IgD-negative memory B cell (primary cell): ENCODE results near the gene HOXC10. TPM values are rescaled to one million over a fixed set of nuclear protein-coding genes. Genes with fewer than 3 reads are reported as not detected.

Experiments
- H3K27ac Mint-ChIP-seq, 3 donors: one replicate each; pipeline ENCODE4 v1.8.0; 2020 to 2022; ENCODE audit warnings: mild to moderate bottlenecking in 3 of 3, mixed read lengths in 3 of 3, moderate library complexity in 1 of 3
- H3K27me3 Mint-ChIP-seq: one replicate; pipeline ENCODE4 v1.8.0; 2021; ENCODE audit warnings: mixed read lengths
- H3K36me3 Mint-ChIP-seq: one replicate; pipeline ENCODE4 v1.8.0; 2020; ENCODE audit warnings: mild to moderate bottlenecking, mixed read lengths
- H3K4me1 Mint-ChIP-seq, 3 donors: one replicate each; pipeline ENCODE4 v1.8.0; 2020 to 2022; ENCODE audit warnings: mixed read lengths in 3 of 3, mild to moderate bottlenecking in 1 of 3
- H3K4me3 Mint-ChIP-seq, 4 donors: one replicate each; pipeline ENCODE4 v1.8.0; 2020 to 2022; ENCODE audit warnings: mild to moderate bottlenecking in 4 of 4, mixed read lengths in 4 of 4, moderate library complexity in 3 of 4
- H3K9me3 Mint-ChIP-seq, 3 donors: one replicate each; pipeline ENCODE4 v1.8.0; 2020 to 2021; ENCODE audit warnings: mixed read lengths in 3 of 3, mild to moderate bottlenecking in 1 of 3
- polyA plus RNA-seq: library from polyadenylated mRNA; unstranded; fragments of 300-500 nt; fragmentation: Illumina TruSeq; gene quantifications from one replicate; pipeline ENCODE4 v1.2.3, GENCODE V29; 2021

HOXC10 gene
- polyA plus RNA-seq, 1 donor from 2014 or later, result not detected

DNA sequence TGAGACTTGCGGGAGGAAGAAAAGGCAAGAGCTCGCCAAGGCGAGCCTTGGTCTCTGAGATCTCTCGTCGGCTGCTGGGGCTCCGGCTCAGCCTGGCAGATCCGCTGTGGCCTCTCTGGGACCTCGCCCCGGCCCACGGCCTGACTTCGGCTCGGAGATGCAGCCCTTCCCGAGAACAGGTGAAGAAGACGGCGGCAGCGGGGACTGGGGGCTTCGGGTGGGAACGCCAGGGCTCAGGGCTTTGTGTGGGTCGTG is 9.0 kb downstream of the HOXC10 start:
- Mint-ChIP-seq H3K9me3 (peaks cover 0 to 10% (median 0%) of the 10 kb centered on the region in 3 donors), H3K27me3 (peaks cover 76% of the 10 kb centered on the region), H3K4me1 (peaks cover 15 to 30% (median 26%) of the 10 kb centered on the region in 3 donors), H3K27ac (peak overlapping the region; percentile 81 to 96 (median 91)), H3K4me3 (peak overlapping the region in 3 of 4 donors; percentile 54 to 95 (median 67)), H3K36me3 (peaks cover 1% of the 10 kb centered on the region)

- Mint-ChIP-seq H3K9me3 (peaks cover 0 to 10% (median 0%) of the 10 kb centered on the region in 3 donors), H3K4me1 (peaks cover 10 to 25% (median 21%) of the 10 kb centered on the region in 3 donors), H3K4me3 (peak overlapping the region; percentile 72 to 95 (median 88)), H3K27me3 (peaks cover 72% of the 10 kb centered on the region), H3K27ac (peak overlapping the region; percentile 81 to 96 (median 91)), H3K36me3 (peaks cover 1% of the 10 kb centered on the region)
Observed at GRCh38 chr12:53994264-53995001, 9.5 kb downstream of the HOXC10 start.

DNA sequence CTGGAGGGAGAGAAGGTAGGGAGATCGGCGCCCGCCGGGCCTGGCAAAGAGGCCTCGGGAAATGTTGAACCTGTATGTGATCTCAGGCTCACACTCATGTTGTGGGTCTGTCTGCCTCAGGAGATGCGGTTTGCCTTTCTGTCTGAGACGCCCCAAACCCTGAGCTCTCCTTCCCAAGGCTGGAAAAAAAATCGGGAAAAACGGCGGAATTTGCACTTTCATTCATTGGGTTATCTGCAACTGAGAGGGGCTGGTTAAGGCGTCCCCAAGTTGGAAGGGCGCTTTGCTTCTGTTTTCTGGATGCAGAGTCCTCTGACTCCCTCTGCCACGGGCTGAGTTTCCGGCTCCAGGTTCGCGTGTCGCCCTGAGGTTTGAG is 10.0 kb downstream of the HOXC10 start:
- Mint-ChIP-seq H3K4me1 (peaks cover 7 to 21% (median 16%) of the 10 kb centered on the region in 3 donors), H3K27ac (peak overlapping the region in 1 of 3 donors; percentile 81), H3K27me3 (peaks cover 68% of the 10 kb centered on the region), H3K4me3 (peak overlapping the region; percentile 72 to 88 (median 86)), H3K36me3 (peaks cover 1% of the 10 kb centered on the region), H3K9me3 (peaks cover 0 to 6% (median 0%) of the 10 kb centered on the region in 3 donors)

DNA sequence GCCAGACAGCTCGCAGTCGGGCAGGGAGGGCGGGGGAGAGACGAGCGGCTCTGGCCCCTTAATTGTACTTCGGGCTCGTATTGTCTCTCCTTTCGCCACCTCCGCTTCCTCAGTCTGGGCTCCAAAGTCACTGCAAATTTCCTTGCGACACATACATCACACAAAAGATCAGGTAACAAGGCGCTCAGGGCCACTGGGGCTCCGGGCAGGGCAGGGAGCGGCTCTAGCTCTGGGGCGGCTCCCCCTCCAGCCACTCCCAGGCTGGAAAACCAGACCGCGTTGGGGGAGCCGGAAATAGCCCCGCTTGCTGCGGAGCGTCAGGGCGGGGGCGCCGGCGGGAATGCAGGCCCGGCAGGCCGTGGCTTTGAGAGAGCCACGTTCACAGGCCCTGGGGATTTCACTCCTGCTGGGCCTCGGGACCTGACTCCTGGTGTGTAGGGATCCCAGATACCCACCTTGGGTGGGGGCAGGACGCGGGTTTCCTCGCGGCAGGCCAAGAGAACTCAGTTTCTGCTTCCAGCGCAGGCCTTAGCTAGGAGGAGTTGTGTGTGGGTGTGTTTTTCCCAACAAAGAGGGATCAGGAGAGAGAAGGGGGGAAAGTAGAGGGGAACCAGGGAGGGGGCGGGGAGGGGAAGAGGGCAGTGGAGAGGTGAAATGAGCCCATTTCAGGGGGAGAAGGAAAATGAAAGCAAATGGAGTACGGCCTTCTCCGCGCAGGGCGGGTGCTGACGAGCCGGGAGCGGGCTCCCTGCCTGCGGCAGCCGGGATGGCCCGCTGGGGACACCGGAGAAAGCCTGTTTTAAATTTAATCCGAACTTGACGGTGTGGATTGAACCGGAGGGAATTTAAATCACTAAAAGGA is 10.7 kb downstream of the HOXC10 start:
- Mint-ChIP-seq H3K27me3 (peaks cover 65% of the 10 kb centered on the region), H3K9me3 (peaks cover 0 to 6% (median 0%) of the 10 kb centered on the region in 3 donors), H3K4me3 (peak overlapping the region; percentile 72 to 88 (median 86)), H3K4me1 (peaks cover 7 to 21% (median 16%) of the 10 kb centered on the region in 3 donors), H3K36me3 (peaks cover 1% of the 10 kb centered on the region), H3K27ac (peak overlapping the region in 2 of 3 donors; percentile 54 to 81)

DNA sequence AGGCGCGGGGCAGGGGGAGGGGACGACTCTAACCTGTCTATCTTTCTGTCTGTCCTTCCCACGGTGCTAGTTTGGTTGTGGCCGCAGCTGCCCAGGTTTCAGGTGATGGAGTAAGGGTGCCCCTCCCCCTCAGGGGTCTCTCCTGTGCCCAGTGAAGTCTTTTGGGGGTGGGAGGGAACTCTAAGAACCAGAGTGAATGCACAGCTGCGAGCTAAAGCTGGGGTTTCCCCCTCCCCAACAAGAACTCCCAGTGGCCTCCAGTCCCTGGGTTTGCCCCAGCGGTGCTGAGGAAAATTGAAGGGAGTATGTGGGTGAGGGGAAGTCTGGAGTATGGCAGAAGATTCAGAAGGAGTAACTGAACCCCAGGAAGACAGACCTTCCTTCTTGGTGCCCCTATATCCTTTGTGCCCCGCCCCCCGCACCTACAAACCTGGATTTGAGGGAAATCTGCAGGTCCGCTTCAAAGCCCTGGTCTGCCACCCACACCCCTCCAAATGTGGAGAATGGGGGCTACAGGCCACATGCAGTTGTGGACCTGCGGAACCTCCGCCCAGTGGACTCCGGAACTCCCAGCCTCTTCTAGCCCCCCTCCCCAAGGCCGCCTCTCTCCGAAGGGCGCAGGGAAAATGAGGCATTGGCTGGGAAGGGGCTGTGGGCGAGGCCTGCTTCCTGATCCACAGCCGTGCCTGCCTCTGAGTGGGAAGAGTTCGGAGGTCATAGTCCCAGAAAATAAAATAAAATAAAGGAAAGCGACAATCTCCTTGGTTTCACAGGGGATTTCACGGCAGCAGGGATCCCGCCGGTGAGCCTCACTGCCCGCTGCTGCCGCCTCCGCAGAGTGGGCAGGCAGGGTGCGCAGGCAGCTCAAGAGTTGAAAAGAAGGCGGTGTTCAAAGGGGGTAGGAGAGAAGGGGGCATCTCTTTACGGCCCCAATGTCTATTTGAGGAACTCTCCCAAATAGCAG is 11.6 kb downstream of the HOXC10 start:
- H3K27me3 Mint-ChIP-seq, result peaks cover 64% of the 10 kb centered on the region
- peak overlapping the region; percentile 46 to 81 (median 54) for H3K27ac Mint-ChIP-seq
- H3K4me3 Mint-ChIP-seq, result peak overlapping the region; percentile 72 to 88 (median 86)
- peaks cover 1% of the 10 kb centered on the region for H3K36me3 Mint-ChIP-seq
- H3K9me3 Mint-ChIP-seq, result peaks cover 0 to 6% (median 0%) of the 10 kb centered on the region in 3 donors
- H3K4me1 Mint-ChIP-seq, result peaks cover 7 to 21% (median 16%) of the 10 kb centered on the region in 3 donors

DNA sequence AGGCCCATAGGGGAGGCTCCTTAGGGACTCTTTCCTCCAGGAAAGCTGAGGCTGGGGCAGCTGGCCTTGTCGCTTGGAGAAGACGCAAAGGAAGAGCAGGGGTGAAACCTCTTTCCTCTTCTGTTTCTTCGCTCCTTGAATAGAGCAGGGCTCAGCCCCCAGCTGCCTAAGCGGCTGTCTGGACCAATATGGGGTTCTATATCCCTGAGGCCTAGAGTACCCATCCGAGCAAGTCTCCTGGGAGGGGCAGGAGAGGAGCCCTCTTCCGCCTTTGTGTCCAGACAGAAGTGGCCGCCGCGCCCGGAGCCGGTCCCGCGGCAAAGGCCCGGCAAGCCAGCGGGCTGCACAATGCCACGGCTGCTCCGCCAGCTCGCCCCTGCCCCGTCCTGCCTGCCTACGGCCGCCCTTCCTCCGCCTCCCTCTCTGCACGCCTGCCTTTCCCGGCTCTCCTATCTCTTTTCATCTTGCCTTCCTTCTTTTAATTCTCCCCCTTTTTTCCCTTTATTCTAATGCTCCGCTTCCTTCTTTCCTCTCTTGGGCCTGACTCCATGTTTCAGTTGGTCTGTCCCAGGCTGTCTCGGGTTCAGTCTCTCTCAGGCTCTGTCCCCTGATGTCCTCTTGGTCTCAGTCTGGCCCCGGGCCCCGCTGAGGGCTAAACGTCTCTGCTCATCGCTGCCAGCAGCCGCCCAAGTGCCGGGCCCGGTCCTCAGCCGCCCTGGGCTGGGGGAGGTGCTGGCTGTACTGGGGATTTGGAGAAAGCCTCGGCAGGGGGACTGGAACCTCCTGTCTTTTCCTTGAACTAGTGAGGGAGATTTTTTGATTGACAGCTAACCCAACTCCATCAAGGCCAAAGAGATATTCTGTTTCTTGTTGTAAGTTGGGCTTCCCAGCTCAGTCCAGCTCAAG is 12.5 kb downstream of the HOXC10 start:
- Mint-ChIP-seq H3K27me3 (peaks cover 65% of the 10 kb centered on the region), H3K4me3 (peak overlapping the region; percentile 18 to 88 (median 60)), H3K4me1 (peaks cover 7 to 21% (median 16%) of the 10 kb centered on the region in 3 donors), H3K27ac (peak overlapping the region in 2 of 3 donors; percentile 81 to 82), H3K9me3 (peaks cover 0 to 6% (median 0%) of the 10 kb centered on the region in 3 donors), H3K36me3 (peaks cover 1% of the 10 kb centered on the region)

GRCh38 chr12:53998110-53998899 is 13.4 kb downstream of the HOXC10 start:
- peaks cover 1% of the 10 kb centered on the region for H3K36me3 Mint-ChIP-seq
- peaks cover 69% of the 10 kb centered on the region for H3K27me3 Mint-ChIP-seq
- H3K4me1 Mint-ChIP-seq, result peaks cover 7 to 20% (median 16%) of the 10 kb centered on the region in 3 donors
- peak overlapping the region; percentile 46 to 81 (median 62) for H3K27ac Mint-ChIP-seq
- peak overlapping the region; percentile 6 to 88 (median 20) for H3K4me3 Mint-ChIP-seq
- H3K9me3 Mint-ChIP-seq, result peaks cover 0 to 6% (median 0%) of the 10 kb centered on the region in 3 donors

DNA sequence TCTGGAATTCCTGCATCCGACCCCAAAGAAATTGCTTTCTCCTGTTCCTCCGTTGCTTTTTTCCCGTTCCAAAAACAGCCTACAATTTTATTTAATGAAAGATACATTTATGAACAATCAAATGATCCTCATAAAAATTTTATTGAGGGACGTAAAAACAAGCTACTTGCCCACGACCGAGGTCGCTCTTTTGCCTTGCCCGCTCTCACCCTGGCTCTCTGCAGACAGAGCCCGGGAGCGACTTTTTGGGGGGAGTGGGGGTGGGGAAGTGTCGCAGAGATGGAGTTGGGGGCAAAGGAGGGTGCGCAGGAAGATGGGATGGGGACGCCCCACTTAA is 13.9 kb downstream of the HOXC10 start:
- Mint-ChIP-seq H3K27me3 (peaks cover 69% of the 10 kb centered on the region), H3K36me3 (peaks cover 1% of the 10 kb centered on the region), H3K4me1 (peaks cover 7 to 15% (median 14%) of the 10 kb centered on the region in 3 donors), H3K4me3 (peak overlapping the region in 3 of 4 donors; percentile 6 to 88 (median 22)), H3K9me3 (peaks cover 0 to 2% (median 0%) of the 10 kb centered on the region in 3 donors), H3K27ac (peak overlapping the region; percentile 46 to 81 (median 62))

- peak overlapping the region in 3 of 4 donors; percentile 28 to 88 (median 52) for H3K4me3 Mint-ChIP-seq
- H3K9me3 Mint-ChIP-seq, result no peaks in the 10 kb centered on the region
- H3K36me3 Mint-ChIP-seq, result peaks cover 1% of the 10 kb centered on the region
- peak overlapping the region; percentile 59 to 81 (median 62) for H3K27ac Mint-ChIP-seq
- peaks cover 69% of the 10 kb centered on the region for H3K27me3 Mint-ChIP-seq
- peaks cover 3 to 13% (median 11%) of the 10 kb centered on the region in 3 donors for H3K4me1 Mint-ChIP-seq
Observed at GRCh38 chr12:53999559-54000115, 14.7 kb downstream of the HOXC10 start.

DNA sequence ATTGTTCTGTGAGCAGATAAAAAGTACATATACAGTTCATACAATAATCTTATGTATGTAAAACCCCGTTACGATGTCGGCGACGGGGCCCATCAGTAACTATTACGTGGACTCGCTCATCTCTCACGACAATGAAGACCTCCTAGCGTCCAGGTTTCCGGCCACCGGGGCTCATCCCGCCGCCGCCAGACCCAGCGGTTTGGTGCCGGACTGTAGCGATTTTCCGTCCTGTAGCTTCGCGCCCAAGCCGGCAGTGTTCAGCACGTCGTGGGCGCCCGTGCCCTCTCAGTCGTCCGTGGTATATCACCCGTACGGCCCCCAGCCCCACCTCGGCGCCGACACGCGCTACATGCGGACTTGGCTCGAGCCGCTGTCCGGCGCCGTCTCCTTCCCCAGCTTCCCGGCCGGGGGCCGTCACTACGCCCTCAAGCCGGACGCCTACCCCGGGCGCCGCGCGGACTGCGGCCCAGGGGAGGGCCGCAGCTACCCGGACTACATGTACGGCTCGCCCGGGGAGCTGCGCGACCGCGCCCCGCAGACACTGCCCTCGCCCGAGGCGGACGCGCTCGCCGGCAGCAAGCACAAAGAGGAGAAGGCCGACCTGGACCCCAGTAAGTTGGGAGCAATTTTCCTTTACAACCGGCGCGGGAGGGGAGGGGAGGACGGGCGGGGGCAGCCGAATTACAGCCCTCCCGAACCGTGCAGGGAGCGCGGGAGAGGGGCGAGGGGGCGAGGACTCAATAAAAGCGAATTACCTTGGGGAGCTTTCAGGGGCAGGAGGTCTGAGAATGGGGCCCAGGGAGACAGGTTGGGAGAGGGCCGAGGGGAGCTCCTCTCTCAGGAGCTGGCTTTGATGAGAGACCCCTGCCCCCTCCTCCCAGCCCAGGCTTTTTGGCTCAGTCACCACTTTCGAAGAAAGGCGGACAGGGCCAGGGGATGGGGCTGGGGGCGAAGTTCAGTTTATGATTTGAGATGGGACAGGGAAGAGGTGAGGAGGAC is 15.5 kb downstream of the HOXC10 start, which contains the start of gene HOXC9:
TSS of gene HOXC9 (plus strand) at position 46 of the 999 bp plus-strand sequence. CDS start at position 74, 28 bp downstream.
- H3K27ac Mint-ChIP-seq, result peak within 1 kb of the TSS; percentile 59 to 81 (median 62)
- peaks cover 66% of the 10 kb centered on the region for H3K27me3 Mint-ChIP-seq
- H3K4me3 Mint-ChIP-seq, result peak within 1 kb of the TSS in 3 of 4 donors; percentile 28 to 88 (median 70)
- no peaks in the 10 kb centered on the region for H3K9me3 Mint-ChIP-seq
- peaks cover 3 to 6% (median 6%) of the 10 kb centered on the region in 3 donors for H3K4me1 Mint-ChIP-seq
- H3K36me3 Mint-ChIP-seq, result peaks cover 1% of the 10 kb centered on the region
